Stimulated activated naive CD8-positive, alpha-beta T cell treated with anti-CD3 and anti-CD28 coated beads, Interleukin-15, Interleukin-2, amounts not matched to agents 100 U/mL and 50 U/mL, for 24 hours (primary cell): ENCODE measurements around the gene CA5A.
A peak's percentile ranks its signal among the peaks of the same experiment; 100 is the strongest.

Experiments used
- ATAC-seq: fragments of 150-1000 bp; cut with Tn5 transposase; one replicate; pipeline ENCODE4 v1.10.0; 2021
- DNase-seq: peaks from one replicate; pipeline ENCODE4 v3.0.0; 2021

Gene CA5A

GRCh38 chr16:87850009-87851006 lies 86.0 kb downstream of the CA5A start:
- peak; percentile 74 for DNase-seq
- ATAC-seq: peak; percentile 47

GRCh38 chr16:87849419-87850008 lies 86.8 kb downstream of the CA5A start:
- no peak for DNase-seq
- no peak for ATAC-seq

GRCh38 chr16:87848676-87849345 lies 87.5 kb downstream of the CA5A start:
- DNase-seq (no peak), ATAC-seq (no peak)

- ATAC-seq: no peak
- no peak for DNase-seq
These were observed 88.3 kb downstream of the CA5A start for GRCh38 chr16:87847785-87848675.

- ATAC-seq: no peak
- DNase-seq: no peak
These were observed 88.9 kb downstream of the CA5A start for GRCh38 chr16:87847467-87847784.

- DNase-seq (no peak), ATAC-seq (no peak)
These were observed 89.4 kb downstream of the CA5A start for GRCh38 chr16:87846705-87847466.

GRCh38 chr16:87845807-87846619 lies 90.3 kb downstream of the CA5A start:
- ATAC-seq: no peak
- no peak for DNase-seq

GRCh38 chr16:87845213-87845612 lies 91.1 kb downstream of the CA5A start:
- DNase-seq (no peak), ATAC-seq (no peak)

GRCh38 chr16:87844809-87845208 lies 91.5 kb downstream of the CA5A start:
- no peak for ATAC-seq
- no peak for DNase-seq

GRCh38 chr16:87844120-87844733 lies 92.1 kb downstream of the CA5A start:
- no peak for ATAC-seq
- DNase-seq: no peak

- DNase-seq (no peak), ATAC-seq (no peak)
These were observed 92.6 kb downstream of the CA5A start for GRCh38 chr16:87843678-87844105.

GRCh38 chr16:87842209-87842869 lies 94.0 kb downstream of the CA5A start:
- DNase-seq: no peak

GRCh38 chr16:87841340-87842208 lies 94.8 kb downstream of the CA5A start:
- no peak for DNase-seq
- ATAC-seq: no peak

More at GRCh38 chr16:87842209-87842869, 94.0 kb downstream of the CA5A start:
- ATAC-seq: no peak

- DNase-seq (no peak), ATAC-seq (no peak)
These were observed 95.9 kb downstream of the CA5A start for GRCh38 chr16:87840271-87840978.

GRCh38 chr16:87839542-87840270 lies 96.6 kb downstream of the CA5A start:
- DNase-seq: no peak
- no peak for ATAC-seq

GRCh38 chr16:87838643-87839541 lies 97.4 kb downstream of the CA5A start:
- DNase-seq (no peak), ATAC-seq (no peak)
